Caki2 (cell line): Measurements from ENCODE around the gene UBE2S. TPM values are rescaled to one million over a fixed set of nuclear protein-coding genes. Genes with fewer than 3 reads are reported as not detected.
A peak's percentile ranks its signal among the peaks of the same experiment; 100 is the strongest.
"Not testable (repeated sequence)": the region's sequence is repeated elsewhere in the genome, so short reads cannot be mapped to it uniquely, and the experiment has no call there.

Experiments
- DNase-seq: peaks from one replicate; pipeline ENCODE4 v3.0.0-alpha.2; 2015; ENCODE audit warnings: low read depth
- in situ Hi-C: cut with HindIII; loops from 2 replicates; pipeline ENCODE4 v1.10.0; 2016; ENCODE audit warnings: low sequenced_read_pairs, low pct_unique_long_range_greater_than_20kb, mixed read lengths
- total RNA-seq: library from RNA; depleted of rRNA; stranded (reverse); fragments of >200 nt; shearing (Covaris generic); gene quantifications from 2 replicates; pipeline ENCODE4 v1.2.3, GENCODE V29; 2014; ENCODE audit warnings: low replicate concordance

UBE2S gene
- total RNA-seq, 1 experiment from 2014 or later, result 231 TPM

DNA sequence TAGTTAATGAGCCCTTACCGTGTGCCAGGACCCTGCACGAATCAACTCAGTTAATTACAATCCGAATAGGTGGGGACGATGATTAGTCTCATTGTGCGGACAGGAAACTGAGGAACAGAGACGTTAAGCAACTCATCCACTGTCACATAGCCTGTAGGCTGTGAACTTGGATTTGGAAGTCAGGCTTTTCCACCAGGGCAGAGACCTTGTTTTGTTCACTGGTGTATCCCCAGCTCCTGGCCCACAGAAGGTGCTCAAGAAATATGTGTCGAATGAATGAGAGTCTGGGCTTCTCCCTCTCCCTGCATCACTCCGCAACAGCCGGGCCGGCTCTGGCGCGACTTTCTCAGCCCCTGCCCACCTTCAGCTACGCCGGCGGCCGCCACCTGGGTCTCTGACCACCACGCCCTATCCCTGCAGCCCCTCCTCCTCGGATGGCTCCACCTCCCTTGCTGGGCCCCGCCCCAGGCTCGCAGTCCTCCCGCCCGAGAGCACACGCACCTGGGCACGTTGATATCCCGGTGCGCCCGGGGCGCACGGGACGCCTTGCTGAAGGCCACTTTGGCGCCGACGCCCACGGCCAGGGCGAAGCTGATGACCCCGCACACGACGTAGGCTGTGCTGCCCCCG, 34.2 kb upstream of the UBE2S start:
- in situ Hi-C loops, result no loop called here
- no peak for DNase-seq

DNA sequence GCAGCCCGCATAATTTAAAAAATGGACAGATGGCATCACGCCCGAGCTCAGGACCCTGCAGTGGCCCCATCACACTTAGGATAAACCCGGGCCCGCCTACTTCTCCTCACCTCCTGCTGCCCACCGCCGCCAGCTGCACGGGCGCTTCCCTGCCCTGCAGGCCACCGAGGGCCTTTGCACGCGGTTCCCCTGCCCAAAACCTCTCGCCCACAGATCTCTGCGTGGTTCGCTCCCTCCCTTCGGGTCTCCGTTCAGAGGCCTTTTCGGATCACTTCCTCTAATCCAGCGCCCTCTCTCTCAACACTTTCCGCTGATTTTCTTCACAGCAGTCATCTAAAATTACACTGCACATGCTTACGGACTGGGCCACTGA, 33.7 kb upstream of the UBE2S start:
- no peak for DNase-seq
- in situ Hi-C loops, result no loop called here

DNA sequence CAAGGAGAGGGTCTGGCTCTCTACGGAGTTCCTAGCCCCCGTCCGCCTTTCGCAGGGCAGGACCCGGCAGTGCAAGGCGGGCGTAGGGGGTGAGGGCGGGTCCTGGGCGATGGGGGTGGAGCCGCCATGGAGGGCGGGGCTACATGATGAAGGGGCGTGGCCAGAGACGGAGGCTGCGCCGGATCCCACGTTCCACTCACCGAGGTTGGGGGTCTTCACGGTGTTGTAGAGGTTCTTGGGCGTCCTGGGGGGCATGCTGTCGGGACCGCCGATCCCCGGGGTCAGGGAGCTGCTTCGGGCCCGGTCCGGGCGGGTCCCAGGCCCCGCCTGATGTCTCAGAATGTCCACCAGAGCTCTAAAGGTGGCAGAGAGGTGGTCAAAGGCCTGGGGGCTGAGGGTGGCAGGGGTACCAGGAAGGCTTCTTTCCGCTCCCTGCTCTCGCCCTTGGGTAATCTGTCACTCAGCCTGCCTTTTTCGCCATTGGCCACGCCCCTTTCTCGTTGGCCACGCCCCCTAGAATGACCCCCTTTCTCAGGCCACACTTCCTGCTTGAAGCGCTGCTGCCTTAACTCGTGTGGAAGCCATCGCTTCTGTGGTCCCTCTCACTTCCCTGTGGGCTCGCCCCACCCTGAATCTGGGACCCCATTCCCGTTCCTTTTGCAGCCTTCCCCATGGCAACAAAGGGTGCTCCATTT, 33.0 kb upstream of the UBE2S start:
- in situ Hi-C loops, result no loop called here
- DNase-seq, result no peak

DNA sequence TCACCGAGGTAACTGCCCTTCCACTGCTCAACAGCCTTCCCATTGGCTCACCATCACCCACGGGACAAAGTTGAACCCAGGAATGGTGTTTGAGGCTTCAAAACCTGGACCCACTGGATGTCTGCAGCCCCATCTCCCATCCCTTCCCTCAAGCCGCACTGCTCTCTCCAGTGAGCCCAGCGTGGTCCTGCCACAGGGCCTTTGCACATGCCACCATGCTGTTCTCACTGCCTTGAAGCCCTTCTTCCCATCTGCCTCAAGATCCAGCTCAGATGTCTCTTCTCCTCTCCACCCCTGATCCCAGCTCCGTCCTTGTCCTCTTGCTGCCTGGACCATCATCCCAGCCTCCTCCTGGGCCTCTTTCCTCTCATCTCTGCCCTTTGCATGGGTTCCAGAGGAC, 31.5 kb upstream of the UBE2S start:
- in situ Hi-C loops, result no loop called here
- DNase-seq, result no peak

DNA sequence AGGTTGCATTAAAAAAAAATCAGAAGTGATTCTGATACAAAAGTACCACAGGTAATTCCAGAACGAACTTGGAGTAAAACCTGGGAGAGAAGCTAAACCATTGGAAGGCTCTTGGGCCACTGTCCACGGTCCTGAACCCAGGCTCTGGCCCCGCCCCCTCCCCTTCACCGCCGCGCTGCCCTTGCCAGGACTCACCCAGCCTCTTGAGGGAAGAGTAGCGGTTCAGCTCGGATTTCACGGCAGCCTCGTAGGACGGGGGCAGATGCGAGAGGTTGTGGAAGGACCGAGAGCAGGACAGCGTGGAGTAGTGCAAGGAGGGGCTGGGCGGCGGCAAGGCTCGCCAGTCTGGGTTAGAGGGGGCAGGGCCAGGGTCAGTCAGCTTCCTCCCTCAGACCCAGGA, 29.8 kb upstream of the UBE2S start:
- in situ Hi-C loops, result no loop called here
- peak; percentile 89 for DNase-seq

DNA sequence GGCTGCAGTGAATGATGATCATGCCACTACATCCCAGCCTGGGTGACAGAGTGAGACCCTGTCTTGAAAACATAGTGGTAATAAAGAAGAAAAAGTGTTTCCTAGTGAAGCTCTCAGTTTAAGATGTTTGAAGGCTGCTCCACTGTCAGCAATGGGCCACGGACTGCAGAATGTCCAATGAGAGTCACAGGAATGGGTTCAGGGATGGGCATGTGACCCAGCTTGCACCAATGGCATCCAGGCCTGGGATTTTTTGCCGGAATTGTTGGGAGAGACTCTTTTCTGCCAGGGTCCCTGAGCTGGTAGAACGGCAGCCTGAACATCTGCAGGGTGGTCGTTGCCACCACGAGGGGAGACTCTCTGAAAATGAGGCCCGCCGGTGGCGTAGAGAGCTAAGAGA, 29.3 kb upstream of the UBE2S start:
- in situ Hi-C loops, result no loop called here
- DNase-seq, result no peak

DNA sequence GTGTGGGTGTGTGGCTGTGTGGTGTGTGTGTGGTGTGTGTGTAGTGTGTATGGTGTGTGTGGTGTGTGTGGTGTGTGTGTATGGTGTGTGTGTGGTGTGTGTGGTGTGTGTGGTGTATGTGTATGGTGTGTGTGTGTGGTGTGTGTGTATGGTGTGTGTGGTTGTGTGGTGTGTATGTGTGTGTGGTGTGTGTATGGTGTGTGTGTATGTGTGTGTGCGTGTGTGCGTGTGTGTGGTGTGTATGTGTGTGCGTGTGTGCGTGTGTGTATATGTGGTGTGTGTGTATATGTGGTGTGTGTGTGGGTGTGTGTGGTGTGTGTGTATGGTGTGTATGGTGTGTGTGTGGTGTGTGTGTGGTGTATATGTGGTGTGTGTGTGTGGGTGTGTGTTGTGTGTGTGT, 27.4 kb upstream of the UBE2S start:
- in situ Hi-C loops, result no loop called here

DNA sequence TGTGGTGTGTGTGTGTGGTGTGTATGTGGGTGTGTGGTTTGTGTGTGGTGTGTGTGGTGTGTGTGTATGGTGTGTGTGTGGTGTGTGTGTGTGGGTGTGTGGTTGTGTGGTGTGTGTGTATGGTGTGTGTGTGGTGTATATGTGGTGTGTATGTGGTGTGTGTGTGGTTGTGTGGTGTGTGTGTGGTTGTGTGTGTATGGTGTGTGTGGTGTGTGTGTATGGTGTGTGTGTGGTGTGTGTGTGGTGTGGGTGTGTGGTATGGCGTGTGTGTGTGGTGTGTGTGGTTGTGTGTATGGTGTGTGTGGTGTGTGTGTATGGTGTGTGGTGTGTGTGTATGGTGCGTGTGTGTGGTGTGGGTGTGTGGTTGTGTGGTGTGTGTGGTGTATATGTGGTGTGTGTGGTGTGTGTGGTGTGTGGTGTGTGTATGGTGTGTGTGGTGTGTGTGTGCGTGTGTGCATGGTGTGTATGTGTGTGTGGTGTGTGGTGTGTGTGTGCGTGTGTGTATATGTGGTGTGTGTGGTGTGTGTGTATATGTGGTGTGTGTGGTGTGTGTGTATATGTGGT, 26.9 kb upstream of the UBE2S start:
- in situ Hi-C loops, result no loop called here
- DNase-seq, result no peak

More for the DNA sequence above, 27.4 kb upstream of the UBE2S start:
- DNase-seq, result no peak

DNA sequence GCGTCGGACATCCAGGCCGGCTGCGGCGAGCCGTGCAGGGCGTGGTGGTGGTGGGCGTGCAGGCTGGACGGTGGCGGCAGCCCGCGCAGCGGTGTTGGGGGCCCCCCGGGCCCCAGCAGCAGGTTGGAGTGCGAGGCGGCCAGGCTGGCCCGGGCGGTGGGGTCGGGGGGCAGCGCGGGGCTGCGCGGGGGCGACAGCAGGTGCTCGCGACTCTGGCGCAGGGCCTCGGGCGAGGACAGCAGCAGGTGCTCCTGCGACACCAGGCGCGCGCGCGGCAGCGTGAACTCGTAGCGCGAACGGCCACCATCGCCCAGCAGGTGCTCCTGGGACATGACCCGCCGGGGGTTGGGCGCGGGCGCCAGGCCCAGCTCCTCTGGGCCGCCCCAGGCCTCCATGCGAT, 25.7 kb upstream of the UBE2S start:
- in situ Hi-C loops, result no loop called here
- no peak for DNase-seq

DNA sequence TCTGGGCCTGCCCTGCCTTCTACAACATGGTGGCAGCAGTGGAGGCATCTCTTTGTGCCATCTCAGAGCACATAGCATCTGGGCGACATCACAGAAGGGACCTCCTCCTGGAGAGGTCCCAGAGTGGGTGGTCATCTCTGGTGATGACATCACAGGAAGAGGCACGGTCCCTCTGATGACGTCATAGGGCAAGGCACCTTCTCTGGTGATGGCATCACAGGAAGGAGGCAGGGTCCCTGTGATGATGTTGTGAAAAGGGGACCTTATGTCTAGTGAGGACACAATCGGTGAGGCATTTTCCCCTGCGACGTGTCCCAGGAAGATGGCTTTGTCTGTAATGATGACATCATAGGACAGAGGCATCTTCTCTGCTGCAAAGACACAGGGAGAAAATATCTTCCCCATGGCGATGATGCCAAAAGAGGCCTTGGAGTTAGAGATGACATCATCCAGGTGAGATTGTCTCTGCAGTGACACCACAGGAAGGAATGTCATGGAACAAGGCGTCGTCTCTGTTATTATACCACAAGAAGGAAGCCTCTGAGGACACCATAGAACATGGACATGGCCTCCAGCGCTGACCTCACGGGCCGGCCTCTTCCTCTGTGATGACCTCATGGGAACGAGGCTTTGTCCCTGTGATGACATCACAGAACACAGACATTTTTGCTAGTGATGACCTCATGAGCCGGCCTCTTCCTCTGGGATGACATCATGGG, 24.8 kb upstream of the UBE2S start:
- in situ Hi-C loops, result no loop called here
- no peak for DNase-seq

DNA sequence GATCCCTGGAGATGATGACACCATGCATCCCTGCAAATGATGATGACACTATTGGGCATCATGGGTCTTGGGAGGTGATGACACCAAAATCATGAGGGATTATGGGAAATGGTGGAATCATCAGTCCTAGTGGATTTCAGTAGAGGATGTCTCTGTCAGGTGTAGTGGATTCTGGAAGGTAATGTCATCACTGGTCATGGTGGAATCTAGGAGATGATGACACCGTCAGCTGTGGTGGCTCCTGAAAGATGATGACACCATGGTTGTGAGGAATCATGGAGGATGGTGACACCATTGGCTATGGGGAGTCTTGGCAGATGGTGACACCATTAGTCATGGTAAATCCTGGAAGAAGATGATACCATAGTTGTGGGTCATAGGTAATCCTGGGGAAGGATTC, 23.6 kb upstream of the UBE2S start:
- in situ Hi-C loops, result no loop called here
- DNase-seq, result no peak

DNA sequence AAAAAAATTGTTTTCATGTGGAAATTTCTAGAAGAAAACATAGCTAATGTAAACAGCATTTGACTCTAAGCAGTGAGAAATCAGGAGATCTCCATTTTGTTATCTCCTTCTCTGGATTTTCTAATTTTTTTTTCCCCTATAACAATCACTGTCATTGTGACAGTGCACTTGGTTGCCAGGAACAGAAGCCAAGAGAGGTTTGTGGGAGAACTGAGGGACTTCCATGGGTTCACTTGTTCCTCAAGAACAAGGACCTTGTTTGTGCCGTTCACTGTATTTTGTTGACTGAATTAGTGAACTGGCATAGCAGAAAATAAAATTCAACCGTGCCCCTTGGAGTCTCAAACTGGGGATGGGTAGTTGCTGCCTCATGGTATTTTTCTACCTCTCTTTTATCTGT, 18.5 kb upstream of the UBE2S start:
- in situ Hi-C loops, result no loop called here
- DNase-seq, result no peak

DNA sequence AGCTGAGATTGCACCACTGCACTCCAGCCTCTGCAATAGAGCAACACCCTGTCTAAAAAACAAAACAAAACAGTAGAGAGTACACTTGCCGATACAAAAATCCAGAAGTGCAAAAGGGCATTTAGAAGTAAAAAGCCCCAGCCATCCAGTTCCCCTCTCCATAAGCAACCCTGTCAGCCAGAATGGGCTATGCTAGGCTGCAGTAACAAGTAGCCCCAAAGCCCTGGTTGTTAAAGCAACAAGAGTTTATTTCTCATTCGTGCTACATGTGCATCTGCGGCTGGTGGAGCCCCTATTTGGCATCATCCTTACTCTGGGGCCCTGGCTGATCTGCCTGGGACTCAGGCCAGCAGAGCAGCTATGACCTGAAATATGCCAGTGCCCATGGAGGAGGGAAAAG, 16.9 kb upstream of the UBE2S start:
- no peak for DNase-seq
- in situ Hi-C loops, result no loop called here

DNA sequence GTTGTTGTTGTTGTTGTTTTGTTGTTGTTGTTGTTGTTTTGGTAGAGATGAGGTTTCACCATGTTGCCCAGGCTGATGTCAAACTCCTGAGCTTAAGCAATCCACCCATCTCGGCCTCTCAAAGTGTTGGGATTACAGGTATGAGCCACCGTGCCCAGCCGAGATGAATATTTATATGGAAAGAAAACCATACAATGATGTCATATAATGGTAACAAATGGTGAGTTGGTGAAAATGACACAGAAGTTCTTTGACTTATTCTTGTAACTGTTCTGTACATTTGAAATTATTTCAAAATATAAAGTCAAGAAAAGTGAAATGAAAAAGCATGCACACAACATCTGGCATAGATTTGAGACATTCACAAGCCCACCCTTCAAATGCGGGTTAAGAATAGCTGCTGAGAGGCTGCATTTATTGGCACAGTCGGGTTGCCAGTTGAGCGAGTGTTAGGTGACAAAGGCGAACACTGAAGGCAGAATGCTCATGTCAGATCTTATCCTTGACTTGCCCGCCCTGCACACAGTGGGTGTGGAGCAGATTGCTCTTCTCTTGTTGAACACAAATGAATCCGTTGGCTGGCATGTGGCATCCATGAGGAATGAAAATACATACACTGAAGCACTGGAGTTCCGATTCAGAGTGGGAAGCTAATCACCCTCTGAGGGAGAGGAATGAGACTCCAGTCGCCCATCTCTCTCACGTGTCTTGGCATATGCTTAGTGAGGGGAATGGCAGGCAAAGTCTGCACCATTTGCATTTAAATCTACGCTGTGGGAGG, 15.8 kb upstream of the UBE2S start:
- in situ Hi-C loops, result no loop called here
- DNase-seq, result no peak

DNA sequence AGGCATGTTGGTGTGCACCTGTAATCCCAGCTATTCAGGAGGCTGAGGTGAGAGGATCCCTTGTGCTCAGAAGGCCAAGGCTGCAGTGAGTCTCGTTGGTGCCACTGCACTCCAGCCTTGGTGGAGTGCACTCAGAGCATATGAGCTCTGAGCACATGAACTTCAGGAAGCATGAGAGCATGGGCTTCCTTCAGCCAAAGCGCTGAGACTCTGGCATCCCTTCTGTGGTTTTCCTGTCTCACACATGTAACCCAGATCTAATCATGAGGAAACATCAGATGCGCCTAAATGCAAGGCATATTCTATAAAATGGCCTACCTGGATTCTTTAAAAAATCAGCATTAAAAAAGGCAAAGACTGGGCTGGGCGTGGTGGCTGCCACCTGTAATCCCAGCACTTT, 13.7 kb upstream of the UBE2S start:
- in situ Hi-C loops, DNase-seq: not testable (repeated sequence)

DNA sequence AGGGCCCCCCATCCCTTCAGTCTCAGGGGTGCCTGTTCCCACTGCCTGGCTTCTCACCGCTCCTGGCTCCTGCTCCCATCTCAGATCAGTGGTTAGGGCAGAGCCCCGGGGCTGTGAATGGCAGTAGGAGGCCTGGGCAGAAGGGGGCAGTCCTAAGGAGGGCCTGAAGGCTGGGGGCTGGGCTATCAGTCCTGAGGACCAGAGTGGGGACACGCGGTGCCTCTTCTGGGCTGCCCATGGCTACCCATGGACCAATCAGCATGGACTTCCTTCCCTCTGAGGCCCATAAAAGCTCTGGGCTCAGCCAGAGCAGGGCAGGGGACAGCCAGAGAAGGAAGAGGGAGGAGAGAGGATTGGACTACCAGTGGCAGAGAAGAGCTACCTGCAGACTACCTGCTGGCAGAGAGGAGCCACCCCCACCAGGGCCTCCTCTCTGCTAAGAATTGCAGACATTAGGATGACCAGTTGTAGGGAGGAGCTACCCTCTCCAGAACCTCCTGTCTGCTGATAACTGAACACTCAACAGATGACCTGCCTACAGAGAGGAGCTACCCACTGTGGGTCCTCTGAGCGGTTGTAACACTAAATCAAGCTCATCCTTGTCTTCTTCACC, 12.1 kb upstream of the UBE2S start:
- in situ Hi-C loops, result loop anchor here (10.0 kb wide), 1 partner anchor 245 kb away; no protein-coding TSS in a partner anchor
- no peak for DNase-seq

DNA sequence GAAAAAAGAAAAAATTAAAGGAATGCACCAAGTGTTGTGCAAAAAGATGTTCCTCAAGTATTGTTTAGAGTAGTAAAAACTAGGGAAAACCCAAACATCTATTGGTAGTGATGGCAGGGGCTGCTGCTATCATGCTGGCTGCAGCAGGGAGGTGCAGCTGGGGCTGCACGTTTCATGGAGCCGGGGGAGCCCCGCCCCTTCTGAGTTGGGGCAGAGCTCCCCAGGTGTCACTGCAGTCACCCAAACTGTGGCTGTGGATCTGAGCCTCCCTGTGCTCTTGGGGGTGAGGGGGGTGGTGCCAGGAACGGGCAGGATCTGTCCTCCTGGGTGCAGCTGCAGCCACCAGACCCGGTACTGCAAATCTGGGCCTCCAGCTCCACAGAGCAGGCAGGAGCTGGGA, 11.5 kb upstream of the UBE2S start:
- DNase-seq, result no peak
- in situ Hi-C loops, result loop anchor here (10.0 kb wide), 1 partner anchor 244 kb away; no protein-coding TSS in a partner anchor

DNA sequence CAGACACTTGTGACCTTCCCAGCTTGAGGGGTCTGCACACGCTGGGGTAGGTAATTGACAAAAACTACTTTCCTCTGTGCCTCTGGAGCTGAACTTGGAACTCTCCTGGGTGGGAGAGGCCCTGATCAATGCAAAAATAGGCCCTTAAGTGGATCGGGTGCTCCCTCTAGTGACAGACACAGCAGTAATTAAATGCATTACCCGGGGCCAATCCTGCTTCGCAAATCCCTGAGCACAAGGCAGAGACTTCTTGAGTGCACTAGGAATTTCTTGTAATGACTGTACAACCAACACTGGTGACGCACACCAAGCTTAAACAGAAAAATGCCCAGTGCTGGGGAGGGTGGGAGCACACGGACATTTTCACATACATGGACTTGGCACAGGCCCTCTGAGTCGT, 10.6 kb upstream of the UBE2S start:
- in situ Hi-C loops, result loop anchor here (10.0 kb wide), 1 partner anchor 243 kb away; no protein-coding TSS in a partner anchor
- DNase-seq, result peak; percentile 64
